Measurements from ENCODE around the gene HBA1.
"Not testable (repeated sequence)": the region's sequence is repeated elsewhere in the genome, so short reads cannot be mapped to it uniquely, and the experiment has no call there.

HBA1 gene

DNA sequence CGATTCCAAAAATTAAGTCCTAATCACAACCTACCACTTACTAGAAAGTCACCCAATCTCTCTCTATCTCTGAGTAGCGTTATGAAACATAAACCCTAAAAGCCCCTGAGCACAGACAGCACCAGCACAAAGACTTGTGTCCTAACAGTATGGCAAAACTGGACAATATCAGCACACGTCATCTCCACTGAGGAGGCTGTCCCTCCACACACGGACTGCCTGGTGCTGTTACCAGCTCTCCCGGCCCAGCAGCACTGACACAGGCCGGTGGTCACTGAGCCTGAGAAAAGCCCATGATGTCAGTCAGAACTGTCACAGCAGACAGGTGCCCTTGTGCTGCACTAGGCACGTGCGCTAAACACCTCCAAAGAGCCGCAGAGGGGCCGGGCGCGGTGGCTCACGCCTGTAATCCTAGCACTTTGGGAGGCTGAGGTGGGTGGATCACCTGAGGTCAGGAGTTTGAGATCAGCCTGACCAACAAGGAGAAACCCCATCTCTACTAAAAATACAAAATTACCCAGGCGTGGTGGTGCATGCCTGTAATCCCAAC, 35.2 kb downstream of the HBA1 start:
- DNase-seq (ENCODE audit: low spot score) = not testable (repeated sequence)

DNA sequence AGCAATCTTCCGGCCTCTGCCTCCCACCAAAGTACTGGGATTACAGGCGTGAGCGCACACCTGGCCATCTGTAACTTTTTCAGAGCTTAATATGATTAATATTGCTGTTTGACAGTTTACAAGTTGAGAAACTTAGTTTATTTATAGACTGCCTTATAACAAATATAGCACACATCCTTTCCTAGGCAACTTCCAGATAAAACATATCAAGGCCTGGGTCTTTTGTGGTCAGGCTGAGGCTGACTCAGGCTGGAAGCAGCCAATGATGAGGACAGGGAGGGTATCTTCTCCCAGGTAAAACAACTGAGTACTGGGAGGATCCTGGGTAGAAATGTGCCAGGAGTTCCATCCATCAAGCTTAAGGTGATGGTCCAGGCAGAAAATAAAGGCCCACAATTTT, 36.5 kb downstream of the HBA1 start:
- DNase-seq (ENCODE audit: low spot score) = no peak

DNA sequence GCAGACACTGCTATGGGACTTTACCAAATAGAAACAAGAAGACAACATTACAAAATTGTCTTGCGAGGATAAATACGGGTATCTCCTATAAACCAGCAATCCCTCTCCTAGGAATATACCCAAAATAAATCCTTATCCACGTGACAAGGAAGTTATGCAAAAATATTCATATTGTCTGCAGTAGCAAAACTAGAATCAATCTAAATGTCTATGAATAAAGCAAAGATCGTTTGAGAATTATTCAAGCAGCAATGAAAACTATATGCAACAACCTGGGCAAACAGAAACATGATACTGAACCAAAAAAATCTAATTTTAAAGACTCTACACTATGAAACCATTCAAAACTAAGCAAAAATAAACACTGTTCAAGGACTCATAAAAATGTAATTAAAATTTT, 43.5 kb downstream of the HBA1 start:
- DNase-seq (ENCODE audit: low spot score) = no peak

Measured in D341Med (cell line).